Endothelial cell of umbilical vein (primary cell): ENCODE data around the gene KPNA2. TPM values are rescaled to one million over a fixed set of nuclear protein-coding genes. Genes with fewer than 3 reads are reported as not detected.

Source experiments
- BruUV-seq: library from RNA; stranded (reverse); fragments of 400-500 nt; replicated peaks from 2 replicates; lab custom pipeline; 2021; lab: Mats Ljungman, UMichigan
- CTCF ChIA-PET: fragments of 300-600, 350-600 bp; sonication (Branson Sonifier 250); formaldehyde crosslinking; loops from one replicate; lab custom pipeline; 2021; ENCODE audit warnings: antibody characterized with exemption, inconsistent platforms; lab: Charles Lee
- POLR2A ChIA-PET: fragments of 300-600, 350-600 bp; sonication (Branson Sonifier 250); formaldehyde crosslinking; loops from one replicate; lab custom pipeline; 2021; ENCODE audit warnings: antibody characterized with exemption, inconsistent platforms; lab: Charles Lee
- DNase-seq: peaks from one replicate; pipeline ENCODE4 v3.0.0-alpha.2; 2011; ENCODE audit warnings: low read depth, low spot score
- FAIRE-seq: peaks from 2 replicates; lab custom pipeline; 2011; peaks lifted over from hg19 to GRCh38; lab: Jason Lieb, UNC
- H2AFZ ChIP-seq: 2 replicates; pipeline ENCODE4 v1.6.0; 2012; ENCODE audit warnings: low read depth, low read length, control low read depth, inconsistent platforms
- H3K27ac ChIP-seq: 2 replicates; pipeline ENCODE4 v1.5.1; 2011; ENCODE audit warnings: low read depth, mild to moderate bottlenecking, control low read depth, low read length, moderate library complexity; ENCODE audit not compliant: insufficient read depth
- H3K27me3 ChIP-seq, 2 experiments: 2 replicates each; pipeline versions ENCODE4 v1.6.0 to v1.6.1; 2011; ENCODE audit warnings: low read length in 2 of 2, mixed read lengths in 1 of 2; ENCODE audit not compliant: control insufficient read depth in 2 of 2, insufficient read depth in 2 of 2
- H3K36me3 ChIP-seq, 2 experiments: 2 replicates in 1 of 2; 3 replicates in 1 of 2; pipeline ENCODE4 v1.5.1; 2011; ENCODE audit warnings: low read length in 2 of 2, mild to moderate bottlenecking in 1 of 2, moderate library complexity in 1 of 2; ENCODE audit not compliant: control insufficient read depth in 2 of 2, insufficient read depth in 2 of 2; ENCODE audit errors: extremely low read depth in 1 of 2
- H3K4me1 ChIP-seq: 3 replicates; pipeline ENCODE4 v1.5.1; 2011; ENCODE audit warnings: mild to moderate bottlenecking, low read length; ENCODE audit not compliant: control insufficient read depth, insufficient read depth; ENCODE audit errors: extremely low read depth
- H3K4me2 ChIP-seq: 2 replicates; pipeline ENCODE4 v1.6.1; 2011; ENCODE audit warnings: low read length, control low read depth, mixed read lengths; ENCODE audit not compliant: insufficient read depth
- H3K4me3 ChIP-seq, 3 experiments: fragments of 200-600 bp in 1 of 3; sonication (generic), shearing (Covaris generic) in 1 of 3; replicated peaks in 1 of 3; 2 replicates each; pipeline ENCODE4 v1.5.1; 2011 to 2016; ENCODE audit warnings: control low read depth in 3 of 3, low read length in 3 of 3, mild to moderate bottlenecking in 2 of 3, inconsistent platforms in 1 of 3, low read depth in 1 of 3, moderate library complexity in 1 of 3; ENCODE audit not compliant: insufficient read depth in 1 of 3
- H3K79me2 ChIP-seq: 2 replicates; pipeline ENCODE4 v1.6.0; 2012; ENCODE audit warnings: low read length, inconsistent platforms; ENCODE audit not compliant: control insufficient read depth, insufficient read depth
- H3K9ac ChIP-seq: replicated peaks from 2 replicates; pipeline ENCODE3; 2011; ENCODE audit warnings: low read length, control low read depth; ENCODE audit not compliant: insufficient read depth; ENCODE audit errors: extremely low read depth
- H3K9me1 ChIP-seq: replicated peaks from 3 replicates; pipeline ENCODE4 v1.6.0; 2011; ENCODE audit warnings: mild to moderate bottlenecking, low read length; ENCODE audit not compliant: control insufficient read depth, insufficient read depth; ENCODE audit errors: extremely low read depth
- H3K9me3 ChIP-seq: replicated peaks from 2 replicates; pipeline ENCODE4 v1.5.1; 2012; ENCODE audit warnings: low read length, inconsistent platforms; ENCODE audit not compliant: control insufficient read depth, insufficient read depth
- H4K20me1 ChIP-seq: replicated peaks from 2 replicates; pipeline ENCODE3; 2011; ENCODE audit warnings: mild to moderate bottlenecking, low read length; ENCODE audit not compliant: control insufficient read depth, insufficient read depth; ENCODE audit errors: extremely low read depth
- CTCF ChIP-seq, 2 donors: IDR thresholded peaks; 1 replicate in 1 of 2; 2 replicates in 1 of 2; pipeline ENCODE4 v1.5.1; 2011; ENCODE audit warnings: low read length in 2 of 2, mild to moderate bottlenecking in 2 of 2, moderate library complexity in 2 of 2, control low read depth in 1 of 2, inconsistent platforms in 1 of 2, low read depth in 1 of 2; ENCODE audit not compliant: insufficient read depth in 1 of 2; ENCODE audit errors: extremely low read depth in 1 of 2
- EZH2 ChIP-seq: IDR thresholded peaks from 2 replicates; pipeline ENCODE4 v1.6.1; 2012; ENCODE audit warnings: borderline replicate concordance, low read depth, mild to moderate bottlenecking, moderate library complexity, low read length, inconsistent platforms; ENCODE audit not compliant: severe bottlenecking
- FOS ChIP-seq: IDR thresholded peaks from 2 replicates; pipeline ENCODE4 v1.6.1; 2011; ENCODE audit warnings: mild to moderate bottlenecking, low read length, moderate library complexity, borderline replicate concordance; ENCODE audit not compliant: insufficient read depth
- GATA2 ChIP-seq: IDR thresholded peaks from 2 replicates; pipeline ENCODE4 v1.7.0; 2011; ENCODE audit warnings: low read depth, mild to moderate bottlenecking, moderate library complexity, mixed read lengths, low read length; ENCODE audit not compliant: insufficient read length, insufficient read depth
- JUN ChIP-seq: IDR thresholded peaks from 2 replicates; pipeline ENCODE4 v1.6.1; 2011; ENCODE audit warnings: borderline replicate concordance, low read depth; ENCODE audit not compliant: insufficient read length, insufficient read depth
- MAX ChIP-seq: IDR thresholded peaks from 2 replicates; pipeline ENCODE4 v1.6.1; 2011; ENCODE audit not compliant: insufficient read depth, insufficient read length
- MYC ChIP-seq: IDR thresholded peaks from one replicate; pipeline ENCODE4 v1.6.1; 2011; ENCODE audit warnings: mild to moderate bottlenecking, low read depth, low read length
- POLR2A ChIP-seq: IDR thresholded peaks from 2 replicates; pipeline ENCODE4 v1.6.1; 2012; ENCODE audit warnings: low read depth, mild to moderate bottlenecking, control low read depth, low read length
- POLR2AphosphoS5 ChIP-seq: IDR thresholded peaks from 2 replicates; pipeline ENCODE4 v1.6.1; 2012; ENCODE audit warnings: low read depth, mild to moderate bottlenecking, control low read depth, low read length, moderate library complexity; ENCODE audit not compliant: insufficient read depth
- dilution Hi-C: fragments of 300-500 bp; cut with MboI; formaldehyde crosslinking; loops from one replicate; pipeline ENCODE4 v1.15.0; 2019; ENCODE audit warnings: low sequenced_read_pairs; ENCODE audit not compliant: extremely low pct_ligation_motif_present
- intact Hi-C: fragments of 100-400 bp; cut with micrococcal nuclease; formaldehyde crosslinking; loops from one replicate; pipeline ENCODE4 v1.10.0; 2022
- polyA plus RNA-seq, 4 experiments: library from polyadenylated mRNA; depleted of rRNA in 3 of 4; stranded (reverse) in 3 of 4; unstranded in 1 of 4; fragments of >200 nt; gene quantifications; 2 replicates each; pipeline versions ENCODE4 v1.2.1 to v1.2.3, GENCODE V29; 2011 to 2012; ENCODE audit warnings: missing spikeins in 1 of 4
- total RNA-seq: library from RNA; stranded (reverse); gene quantifications from 2 replicates; pipeline ENCODE4 v1.2.3, GENCODE V29; 2021

KPNA2 gene
- total and polyA plus RNA-seq, 2 donors (not counting 3 experiments of a cell fraction or from before 2014, with no cell fraction given) = 252 to 382 TPM

GRCh38 chr17:68089881-68090280 lies 54.3 kb downstream of the KPNA2 start:
- peaks cover 4% of the 10 kb centered on the region for H3K4me1 ChIP-seq
- no peak overlapping the region for H3K9ac ChIP-seq
- no peak overlapping the region for H3K4me3 ChIP-seq
- no peaks in the 10 kb centered on the region for H3K27me3 ChIP-seq
- no peak overlapping the region for H2AFZ ChIP-seq
- BruUV-seq = no TSS peak
- no peaks in the 10 kb centered on the region for H3K79me2 ChIP-seq
- intact Hi-C loops (no loop called here), dilution Hi-C loops (no loop called here)
- POLR2A ChIA-PET = no interaction called here
- DNase-seq (peak; percentile 73), FAIRE-seq (peak; percentile 92)
- no peak overlapping the region for H3K4me2 ChIP-seq
- H3K9me1 ChIP-seq = no peaks in the 10 kb centered on the region
- H4K20me1 ChIP-seq = no peaks in the 10 kb centered on the region
- TF ChIP-seq MYC = no peak
- peak; percentile 77 for TF ChIP-seq JUN
- TF ChIP-seq CTCF (IDR thresholded peaks at IDR 0.05; ENCODE audit: extremely low read depth in 1 of 2, insufficient read depth in 1 of 2, low read depth in 1 of 2, low read length in 2 of 2) = no peak
- TF ChIP-seq GATA2 = no peak
- TF ChIP-seq POLR2A = no peak
- peak; percentile 51 for TF ChIP-seq FOS
- TF ChIP-seq EZH2 = no peak
- TF ChIP-seq POLR2AphosphoS5 = no peak
- TF ChIP-seq MAX = no peak
- no peak overlapping the region for H3K27ac ChIP-seq
- no peaks in the 10 kb centered on the region for H3K36me3 ChIP-seq
- no peaks in the 10 kb centered on the region for H3K9me3 ChIP-seq
- CTCF ChIA-PET = no interaction called here
